NCI-H69 (cell line): Measurements from ENCODE around the gene SHB.
A peak's percentile ranks its signal among the peaks of the same experiment; 100 is the strongest.
"Not testable (repeated sequence)": the region's sequence is repeated elsewhere in the genome, so short reads cannot be mapped to it uniquely, and the experiment has no call there.

ENCODE experiments used
- DNase-seq: peaks from one replicate; lab custom pipeline; 2025; lab: John Stamatoyannopoulos, UW

The SHB gene

DNA sequence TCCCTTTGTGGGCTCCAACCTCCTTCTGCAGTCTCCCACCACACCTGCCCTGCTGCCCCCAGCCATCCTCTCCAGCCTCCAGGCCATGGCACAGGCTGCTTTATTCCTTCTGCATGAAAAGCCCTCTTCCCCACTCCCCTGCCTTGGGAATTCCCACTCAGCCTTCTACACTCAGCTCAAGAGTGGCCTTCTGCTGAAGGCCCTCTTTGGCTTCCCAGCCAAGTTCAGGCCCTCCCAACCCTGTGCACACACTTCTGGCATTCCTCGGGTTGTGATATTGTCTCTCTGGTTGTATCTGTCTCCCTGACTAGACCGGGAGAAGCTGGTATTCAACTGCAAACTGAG, 5.7 kb downstream of the SHB start:
- no peak for DNase-seq

DNA sequence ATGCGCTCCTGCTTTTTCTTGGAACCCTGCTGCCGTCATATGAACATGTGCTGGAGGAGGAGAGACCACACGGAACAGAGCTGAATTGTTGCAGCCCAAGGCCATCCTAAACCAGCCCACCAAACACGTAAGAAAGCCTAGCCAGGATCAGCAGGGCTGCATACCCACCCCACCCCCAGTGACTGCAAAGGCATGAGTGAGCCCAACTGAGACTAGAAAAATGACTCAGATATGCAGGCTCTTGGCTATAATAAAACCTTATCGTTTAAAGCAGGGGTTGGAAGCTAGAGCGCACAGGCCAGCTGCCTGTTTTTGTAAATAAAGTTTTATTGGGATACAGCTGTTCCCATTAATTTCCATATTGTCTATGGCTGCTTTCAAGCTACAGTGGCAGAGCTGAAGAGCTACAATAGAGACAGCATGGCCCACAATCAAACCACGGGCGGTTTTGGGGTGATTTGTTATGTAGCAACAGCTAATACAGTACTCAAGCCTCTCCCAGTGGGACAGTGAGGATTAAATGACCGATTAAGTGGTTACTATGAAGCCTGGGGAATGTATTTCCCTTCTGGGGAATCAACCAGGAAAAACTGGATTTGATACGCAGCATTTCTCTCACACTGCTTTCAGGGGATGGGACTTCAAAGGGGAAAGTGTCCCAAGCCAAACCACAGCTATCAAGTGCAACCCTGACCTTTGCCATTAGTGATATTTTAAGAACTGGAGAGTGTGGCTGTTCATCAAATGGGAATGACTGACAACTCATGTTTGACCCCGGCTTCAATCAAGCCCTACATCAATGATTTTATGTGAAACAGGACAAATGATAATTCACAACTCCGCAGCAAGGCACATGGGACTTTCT, 6.3 kb downstream of the SHB start:
- DNase-seq: no peak

DNA sequence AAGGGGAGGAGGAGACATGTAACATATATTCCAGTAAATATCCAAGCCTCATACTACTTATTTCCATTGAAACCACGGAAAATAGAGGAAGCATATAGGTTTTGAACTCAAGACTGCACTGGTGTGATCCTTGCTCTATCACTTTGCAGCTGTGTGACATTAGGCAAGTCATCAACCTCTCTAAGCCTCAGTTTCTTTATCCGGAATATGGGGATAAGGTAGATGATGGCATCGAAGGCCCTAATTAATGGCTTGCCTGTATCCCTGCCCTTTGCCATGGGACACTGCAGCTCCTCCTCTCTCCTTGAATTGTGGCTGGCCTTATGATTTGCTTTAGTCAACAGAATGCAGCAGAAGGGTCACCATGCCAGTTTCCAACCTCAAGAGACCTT, 6.9 kb downstream of the SHB start:
- no peak for DNase-seq

DNA sequence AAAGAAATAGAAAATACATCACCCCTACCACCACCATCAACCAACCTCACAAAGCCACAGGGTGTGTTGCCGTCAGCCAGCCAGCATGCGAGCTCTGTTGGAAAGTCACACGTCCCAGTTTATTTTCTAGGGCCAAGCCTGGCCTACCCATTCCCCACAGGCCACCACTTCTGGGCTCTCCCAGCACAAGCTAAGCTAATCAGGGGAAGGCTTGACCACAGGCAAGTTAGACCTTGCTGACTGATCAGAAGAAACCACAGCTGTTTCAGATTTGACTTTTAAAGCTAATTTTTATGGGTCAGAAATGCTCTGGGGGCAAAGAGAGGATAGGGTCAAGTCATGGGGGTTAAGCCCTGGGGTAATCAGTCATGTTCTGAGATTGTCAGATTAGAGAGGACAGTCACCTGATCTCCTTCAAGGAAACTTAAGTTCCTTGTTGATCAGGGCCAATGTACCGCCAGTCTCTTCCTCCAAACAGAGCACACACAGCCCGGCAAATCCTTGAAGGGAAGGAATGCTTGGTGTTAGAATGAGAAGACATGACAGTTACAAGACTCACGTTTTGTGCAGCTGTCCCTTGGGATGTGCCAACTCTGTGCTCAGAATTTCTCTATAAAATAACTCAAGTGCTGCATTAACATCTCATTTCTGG, 7.6 kb downstream of the SHB start:
- no peak for DNase-seq

DNA sequence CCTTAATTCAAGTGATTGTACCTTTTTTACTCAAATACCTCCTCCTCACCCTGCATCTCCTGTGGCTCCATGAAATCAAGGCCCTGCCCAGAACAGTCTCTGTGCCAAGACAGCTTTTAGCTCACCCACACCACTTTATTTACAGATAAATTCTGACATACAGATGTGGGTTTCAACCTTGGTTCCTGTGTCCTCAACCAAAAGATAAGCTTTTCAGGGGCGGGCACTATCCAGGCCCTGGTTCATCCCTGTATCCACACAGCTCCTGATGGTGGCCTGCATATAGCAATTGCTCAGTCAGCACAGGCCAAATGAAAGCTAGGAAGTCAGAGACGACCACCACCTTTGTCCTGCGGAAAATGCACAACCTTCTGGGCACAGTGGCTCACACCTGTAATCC, 8.3 kb downstream of the SHB start:
- DNase-seq: no peak

DNA sequence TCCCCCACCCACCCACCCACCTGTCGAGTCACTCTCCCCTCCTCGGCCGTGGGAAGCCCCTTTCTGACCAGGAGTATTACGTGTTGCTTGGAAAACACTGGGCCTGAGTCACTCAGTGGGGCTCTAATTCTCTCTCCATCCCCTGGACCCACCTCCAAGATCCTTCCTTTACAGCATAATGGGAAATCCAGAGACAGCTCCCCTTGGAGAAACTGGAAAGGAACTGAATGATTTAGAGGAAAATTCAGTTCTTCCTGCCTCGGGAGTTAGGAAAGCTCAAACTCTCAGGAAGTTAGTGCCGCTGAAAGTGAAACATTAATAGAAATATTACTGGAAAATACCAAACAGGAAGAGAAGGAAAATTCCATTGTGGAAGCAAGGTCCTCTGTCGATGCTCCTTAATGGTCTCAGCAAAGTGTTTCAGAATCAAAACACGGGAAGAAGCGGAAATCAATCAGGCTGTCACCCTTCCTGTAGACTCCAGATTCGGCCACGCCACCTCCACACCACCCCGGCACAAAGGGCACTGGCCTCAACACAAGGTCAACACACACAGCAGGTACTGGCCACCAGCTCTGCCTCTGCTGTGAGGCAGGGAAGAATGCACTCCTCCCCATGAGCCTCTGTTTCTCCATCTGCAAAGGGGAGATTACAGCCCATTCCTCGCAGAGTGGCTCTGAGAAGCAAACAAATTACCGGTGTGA, 9.6 kb downstream of the SHB start:
- DNase-seq: no peak

DNA sequence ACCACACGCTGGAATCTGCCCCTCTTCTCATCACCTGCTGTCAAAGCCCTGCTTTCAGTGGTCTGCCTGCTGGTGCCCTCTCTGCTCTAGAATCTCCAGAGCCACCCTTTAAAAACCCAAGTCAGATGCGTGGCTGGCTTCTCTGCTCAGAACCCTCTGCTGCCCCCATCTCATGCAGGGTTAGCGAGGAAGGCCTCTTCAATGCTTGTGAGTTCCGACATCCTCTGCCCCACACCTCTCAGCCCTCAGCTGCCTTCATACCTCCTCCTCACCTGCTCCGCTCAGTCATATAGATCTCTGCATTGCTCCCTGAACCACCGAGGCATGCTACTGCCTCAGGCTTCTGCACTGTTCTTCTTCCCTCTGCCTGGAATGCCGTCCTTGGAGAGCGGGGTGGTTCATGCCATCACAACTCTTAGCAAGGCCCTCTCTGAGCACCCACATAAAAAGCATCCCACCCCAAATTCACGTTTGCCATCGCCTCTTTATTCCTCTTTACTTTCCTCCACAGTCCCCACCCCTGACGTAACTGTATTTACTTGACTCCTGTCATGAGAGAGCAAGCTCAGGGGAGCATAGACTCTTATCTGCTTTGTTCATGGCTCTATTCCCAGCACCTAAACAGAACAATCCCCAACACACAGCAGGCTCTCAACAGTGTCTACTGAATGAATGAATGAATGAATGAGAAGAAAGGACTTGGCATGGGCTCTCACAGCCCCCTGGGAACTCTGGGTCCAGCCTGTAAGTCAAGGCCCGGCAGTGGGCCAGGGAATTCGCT, 10.4 kb downstream of the SHB start:
- DNase-seq: no peak

DNA sequence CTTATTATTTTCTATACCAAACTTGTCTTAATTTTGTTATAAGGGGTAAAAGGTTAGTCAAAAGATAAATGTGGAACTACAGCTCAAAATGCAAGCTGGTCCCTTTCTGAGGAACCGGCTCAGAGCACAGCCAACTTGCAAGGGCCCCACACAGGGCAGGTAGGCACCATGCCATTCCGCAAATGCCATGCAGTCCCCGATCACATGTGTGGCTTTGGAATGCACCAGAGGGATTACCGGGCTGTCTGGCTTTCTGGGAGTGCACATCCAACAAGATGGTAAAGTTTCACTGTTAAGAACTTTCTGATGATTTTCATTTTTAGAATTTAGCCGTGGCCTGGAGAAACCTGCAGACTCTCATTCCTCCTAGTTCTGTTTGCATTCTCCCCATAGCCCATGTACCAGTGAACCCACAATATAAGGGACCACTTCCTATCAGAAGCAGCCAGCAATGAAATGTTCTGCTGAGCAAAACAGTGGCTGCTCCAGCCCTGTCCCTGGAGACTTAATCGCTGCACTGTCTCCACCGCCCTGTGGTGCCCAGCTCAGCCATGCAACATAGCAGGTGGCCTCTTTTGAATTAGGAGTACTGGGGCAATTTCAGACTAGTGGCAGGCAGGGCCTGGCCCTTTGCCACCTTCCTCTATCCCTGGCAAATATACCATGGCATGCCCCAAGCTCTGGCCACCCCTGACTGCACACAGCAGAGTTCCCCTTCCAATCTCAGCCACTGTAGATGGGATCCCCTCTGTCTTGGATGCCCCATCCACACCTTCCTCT, 11.4 kb downstream of the SHB start:
- DNase-seq: peak; percentile 86

DNA sequence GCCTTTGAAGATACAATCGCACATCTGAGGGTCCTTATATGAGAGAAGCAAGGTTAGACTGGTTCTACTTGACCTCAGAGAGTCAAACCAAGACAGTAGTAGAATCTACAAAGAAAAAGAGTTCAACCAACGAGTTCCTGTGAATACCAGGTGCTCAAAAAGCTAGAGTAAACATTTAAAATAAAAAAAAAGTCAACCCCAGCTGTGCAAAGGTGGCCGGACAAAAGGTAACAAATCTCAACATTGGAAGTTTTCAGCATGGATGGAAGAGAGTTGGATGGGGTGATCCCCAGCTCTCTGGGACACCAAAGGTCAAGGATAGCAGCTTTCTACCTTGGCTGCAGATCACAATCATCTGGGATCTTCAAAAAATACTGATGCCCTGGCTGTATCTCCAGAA, 14.4 kb downstream of the SHB start:
- no peak for DNase-seq

DNA sequence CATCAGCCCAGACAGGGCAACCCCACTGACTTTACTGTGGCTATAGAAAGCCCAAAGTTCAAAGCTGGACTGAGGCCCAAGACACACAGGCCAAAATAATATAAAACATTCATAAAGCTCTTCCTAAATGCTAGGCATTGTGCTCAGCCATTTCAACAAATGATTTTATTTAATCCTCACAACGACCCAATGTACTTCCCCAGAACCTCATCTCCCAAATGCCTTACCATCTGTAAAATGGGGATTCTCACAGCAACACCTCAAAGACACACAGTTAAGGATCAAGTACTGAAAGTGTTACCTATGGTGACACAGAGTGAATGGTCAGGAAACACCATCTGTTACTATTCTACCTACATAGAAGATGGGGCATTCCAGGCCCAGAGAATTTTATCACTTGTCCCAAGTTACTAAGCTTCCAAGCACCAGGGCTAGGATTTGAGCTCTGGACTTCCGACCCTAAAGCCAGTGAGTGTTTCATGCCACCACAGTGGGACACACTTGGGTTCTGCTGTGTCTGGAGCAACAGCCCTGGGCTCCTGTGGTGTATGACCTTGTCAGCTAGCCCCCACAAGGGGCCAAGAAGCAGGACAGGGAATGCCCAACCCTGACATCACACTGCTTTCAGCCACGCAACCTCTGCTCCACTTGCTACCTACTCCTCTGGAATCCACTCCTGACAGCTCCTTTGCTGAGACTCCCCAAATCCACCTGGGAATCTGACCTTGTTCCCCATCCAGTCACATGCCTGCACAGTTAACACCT, 15.1 kb downstream of the SHB start:
- DNase-seq: no peak

DNA sequence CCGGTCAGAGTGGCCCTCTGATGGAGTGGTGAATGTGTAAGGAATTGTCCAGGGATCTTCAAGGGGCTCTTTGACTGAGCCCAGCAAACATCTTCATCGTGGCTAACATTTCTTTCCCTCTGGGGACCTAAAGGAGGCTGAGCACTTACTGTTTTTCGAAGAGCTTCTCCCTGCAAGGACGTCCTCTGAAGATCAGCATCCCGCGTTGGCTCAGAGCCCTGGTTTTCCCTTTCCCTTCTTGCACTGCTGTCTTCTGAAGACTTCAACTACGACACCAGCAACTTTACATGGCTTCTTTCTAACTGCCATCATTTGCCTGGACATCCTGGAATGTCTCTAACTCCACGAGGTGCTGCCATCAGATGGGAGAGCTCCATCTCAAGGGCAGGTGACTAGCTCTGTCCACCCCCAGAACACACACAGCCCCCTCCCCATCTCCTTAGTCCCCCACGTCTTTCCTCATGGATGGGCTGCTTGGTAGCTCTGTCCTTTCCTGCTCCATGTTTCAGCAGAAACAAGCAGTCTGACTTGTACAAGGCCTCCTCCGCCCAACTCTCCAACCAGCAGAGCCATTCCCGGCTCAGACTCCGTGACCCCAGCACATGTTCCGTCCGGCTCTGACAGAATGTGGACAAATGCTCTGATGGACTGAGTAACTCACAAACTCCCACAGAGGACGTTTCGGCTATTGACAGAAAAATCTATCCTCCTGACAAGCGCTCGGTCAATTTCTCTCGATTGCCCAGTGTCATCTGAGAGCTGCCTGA, 17.1 kb downstream of the SHB start:
- DNase-seq: no peak

DNA sequence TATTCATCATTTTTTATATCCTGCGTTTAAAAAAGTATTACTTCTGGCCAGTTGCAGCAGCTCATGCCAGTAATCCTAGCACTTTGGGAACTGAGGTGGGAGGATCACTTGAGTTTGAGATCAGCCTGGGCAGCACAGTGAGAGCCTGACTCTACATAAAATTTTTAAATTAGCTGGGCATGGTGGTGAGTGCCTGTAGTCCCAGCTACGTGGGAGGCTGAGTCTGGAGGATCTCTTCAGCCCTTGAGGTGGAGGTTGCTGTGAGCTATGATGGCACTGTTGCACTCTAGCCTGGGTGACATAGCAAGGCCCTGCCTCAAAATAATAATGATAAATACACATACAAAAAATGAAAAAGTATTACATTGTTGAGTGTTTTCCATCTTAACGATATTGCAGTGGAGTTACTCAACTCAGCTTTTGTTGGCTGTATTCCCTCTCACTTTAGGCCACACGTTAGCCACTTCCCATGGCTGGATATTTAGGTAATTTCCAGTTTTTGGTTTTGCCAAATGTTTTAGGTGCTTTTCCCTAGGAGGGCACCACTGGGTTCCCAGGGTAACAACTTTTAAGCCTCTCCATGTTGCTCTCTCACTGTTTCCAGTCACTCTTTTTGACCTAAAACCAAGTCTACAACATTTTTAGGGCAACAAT, 20.6 kb downstream of the SHB start:
- DNase-seq: no peak

DNA sequence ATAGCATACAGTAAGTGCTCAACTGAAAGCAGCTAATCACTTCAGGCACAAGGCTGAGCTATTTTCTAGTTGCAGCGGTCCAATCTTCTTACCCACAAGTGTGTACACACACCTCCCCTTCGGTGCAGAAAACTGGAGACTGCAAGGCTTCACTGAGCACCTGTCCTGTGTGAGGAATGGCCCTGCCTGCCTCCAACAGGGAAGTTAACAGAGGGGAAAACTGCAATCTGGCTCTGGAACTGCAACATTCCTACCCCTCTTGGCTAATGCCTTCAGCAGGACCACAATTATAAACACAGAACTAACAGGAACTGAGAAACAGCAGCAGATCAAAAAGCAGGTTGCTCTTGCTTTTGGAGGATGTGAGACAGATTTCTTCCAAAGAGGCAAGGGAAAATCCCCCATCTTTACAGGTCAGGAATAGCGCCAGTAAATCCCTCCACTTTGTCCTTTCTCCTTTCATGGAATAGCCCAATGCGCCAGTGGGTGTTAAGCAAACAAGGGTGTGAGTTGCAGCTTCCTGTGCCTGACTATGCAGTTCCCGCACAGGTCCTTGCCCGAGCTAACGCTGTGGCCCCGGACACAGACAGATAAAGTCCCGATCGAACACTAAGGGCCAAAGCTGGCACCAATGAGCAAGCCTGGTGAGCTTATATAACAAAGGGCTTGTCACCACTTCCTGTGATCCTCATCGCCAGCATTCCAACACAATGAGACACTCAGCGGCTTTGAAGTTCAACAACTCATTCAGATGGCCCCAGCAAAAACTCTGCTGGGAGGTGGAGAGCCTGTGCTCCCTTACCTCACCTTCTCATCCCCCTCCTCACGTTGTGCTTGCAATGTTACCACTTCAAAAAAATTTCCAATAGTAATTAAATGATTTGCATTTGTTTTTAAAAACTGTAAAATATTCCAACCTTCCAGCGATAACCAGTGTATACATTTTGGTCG, 21.5 kb downstream of the SHB start:
- peak; percentile 83 for DNase-seq

DNA sequence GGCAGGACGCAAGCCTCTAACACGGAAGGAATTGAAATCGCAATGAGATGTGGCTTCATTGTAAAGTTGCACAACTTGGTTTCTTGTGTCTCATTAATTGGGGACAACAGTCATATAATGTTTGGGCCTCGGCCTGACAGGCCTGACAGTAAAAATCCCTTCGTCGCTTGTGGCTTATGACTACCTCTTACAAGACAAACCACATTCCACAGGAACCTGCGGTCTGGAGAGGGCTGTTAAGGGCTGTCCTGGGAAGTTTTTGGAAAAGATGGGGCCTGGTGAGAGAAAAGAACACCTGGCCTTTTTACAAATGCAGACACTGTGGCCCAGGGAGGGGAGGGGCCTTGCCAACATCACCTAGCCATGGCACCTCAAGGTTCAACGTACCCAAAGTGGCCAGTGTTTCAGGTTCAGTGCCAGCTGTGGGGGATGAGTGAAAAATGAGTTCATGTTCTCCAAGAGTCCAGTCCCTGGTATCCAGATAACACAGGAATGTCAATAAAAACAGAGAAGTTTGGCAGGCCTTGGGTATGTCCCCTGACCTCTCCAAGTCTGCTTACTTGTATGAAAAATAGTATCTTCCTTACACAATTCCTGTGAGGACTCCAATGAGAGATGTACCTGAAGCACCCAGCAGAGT, 22.2 kb downstream of the SHB start:
- DNase-seq: no peak

DNA sequence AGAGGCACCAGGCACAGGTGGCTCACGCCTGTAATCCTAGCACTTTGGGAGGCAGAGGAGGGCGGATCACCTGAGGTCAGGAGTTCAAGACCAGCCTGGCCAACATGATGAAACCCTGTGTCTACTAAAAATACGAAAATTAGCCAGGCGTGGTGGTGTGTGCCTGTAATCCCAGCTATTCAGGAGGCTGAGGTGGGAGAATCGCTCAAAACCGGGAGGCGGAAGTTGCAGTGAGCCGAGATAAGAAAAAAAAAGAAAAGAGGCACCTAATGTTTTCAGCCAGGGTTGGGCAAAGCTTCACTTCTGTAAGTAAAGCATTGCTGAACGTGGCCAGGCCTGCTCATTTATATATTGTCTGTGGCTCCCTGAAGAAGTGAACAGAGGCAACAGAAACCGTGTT, 23.1 kb downstream of the SHB start:
- not testable (repeated sequence) for DNase-seq

DNA sequence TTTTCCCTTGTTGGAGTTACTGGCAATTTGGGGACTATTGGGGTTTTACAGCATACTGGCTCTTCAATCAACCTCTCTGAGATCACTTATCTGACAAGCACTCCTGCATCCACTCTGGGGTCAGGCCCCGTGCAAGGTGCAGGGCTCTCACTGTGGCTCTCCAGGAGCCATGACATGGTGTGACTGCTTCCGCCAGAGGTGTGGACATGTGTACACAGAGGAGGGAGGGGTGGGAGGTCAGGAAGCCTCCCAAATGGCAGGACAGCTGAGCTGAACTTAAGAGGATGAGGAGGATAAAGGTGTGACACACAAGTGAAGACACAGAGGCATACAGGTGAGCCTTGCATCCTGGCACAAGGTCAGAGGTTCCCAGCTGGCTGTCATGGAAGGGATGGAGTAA, 24.3 kb downstream of the SHB start:
- DNase-seq: no peak

DNA sequence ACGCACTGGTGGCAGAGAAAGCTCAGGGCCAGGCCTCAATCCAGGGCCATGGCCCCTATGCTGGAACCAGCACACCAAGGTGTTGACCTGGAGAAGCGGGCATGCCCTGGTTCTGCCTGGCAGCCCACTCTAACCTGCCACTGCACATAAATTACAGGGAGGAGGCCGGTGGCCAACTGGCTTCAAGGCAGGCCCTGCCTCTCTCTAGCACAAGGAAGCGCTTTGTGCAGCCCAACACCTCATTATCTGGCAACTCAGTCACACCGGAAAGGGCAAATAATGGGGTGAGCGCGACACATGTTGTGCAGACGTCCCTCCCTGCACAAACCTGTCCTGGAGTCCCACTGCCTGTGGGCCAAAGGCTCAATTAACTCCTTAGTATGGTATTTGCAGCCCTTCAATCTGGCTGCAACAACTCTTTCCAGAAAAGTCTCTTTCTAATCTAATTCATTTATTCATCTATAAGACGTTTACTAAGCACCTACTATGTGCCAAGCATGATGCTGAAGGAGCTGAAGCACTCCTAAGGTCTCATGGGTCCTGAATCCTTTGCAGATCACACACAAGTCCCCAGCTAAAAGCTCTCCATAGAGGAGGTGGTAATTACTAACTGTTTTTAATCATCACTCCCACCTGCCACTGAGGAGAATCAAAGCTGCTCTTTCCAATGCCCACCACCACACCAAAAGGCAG, 24.9 kb downstream of the SHB start:
- DNase-seq: no peak
